Measurements from ENCODE around the gene SLX9. TPM values are rescaled to one million over a fixed set of nuclear protein-coding genes. Genes with fewer than 3 reads are reported as not detected.

The SLX9 gene
- total and polyA plus RNA-seq, 12 donors: 11.1 to 45.3 (median 23.7) TPM

DNA sequence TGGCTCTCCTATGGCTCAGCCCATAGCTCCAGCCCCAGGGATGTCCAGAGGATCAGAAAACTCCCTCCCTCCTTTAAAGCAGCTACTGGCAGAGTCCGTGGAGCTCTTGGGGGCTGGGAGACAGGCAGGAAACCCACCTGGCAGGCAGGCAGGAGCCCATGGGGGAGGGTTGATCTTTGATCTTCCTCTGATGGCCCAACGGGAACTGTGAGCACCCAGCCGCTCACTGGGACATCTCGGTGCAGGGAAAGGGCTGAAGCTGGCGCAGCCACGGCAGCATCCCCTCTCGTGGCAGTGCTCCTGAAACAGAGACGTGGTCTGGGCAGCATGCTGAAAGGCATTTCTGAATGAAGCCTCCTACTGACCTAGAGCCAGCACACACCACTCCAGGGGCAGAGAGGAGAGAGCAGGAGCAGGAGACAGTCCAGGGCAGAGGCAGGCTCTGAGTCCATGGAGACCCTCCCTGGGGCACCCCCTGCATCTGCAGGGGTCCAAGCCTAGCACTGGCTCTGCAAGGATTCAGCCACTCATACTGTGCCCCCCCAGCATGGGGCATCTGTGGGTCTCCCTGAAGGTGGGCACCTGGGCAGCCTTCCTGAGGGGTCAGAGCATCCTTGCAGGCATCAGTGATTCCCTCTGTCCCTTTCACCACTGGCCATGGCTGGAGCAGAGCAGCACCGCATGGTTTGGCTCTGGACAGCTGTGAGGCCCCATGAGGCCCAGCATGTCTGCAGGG, 4.9 kb upstream of the SLX9 start:
- H3K27me3 ChIP-seq: peaks cover 13% of the 10 kb centered on the region
- DNase-seq: no peak
- intact Hi-C loops (cut with DNase I): loop anchor here in 1 of 2 donors (5.0 kb wide), 1 partner anchor 38 kb away; no protein-coding TSS in a partner anchor
- H3K27ac ChIP-seq: no peak overlapping the region
- 85 to 91% (median 88%) methylated on average over 7 to 9 of the region's 9 CpGs for WGBS, 4 donors
- H3K4me3 ChIP-seq: no peak overlapping the region
- no peaks in the 10 kb centered on the region for H3K9me3 ChIP-seq (replicated peaks in 1 of 3)
- H3K4me1 ChIP-seq (replicated peaks in 1 of 2): peaks cover 17 to 27% of the 10 kb centered on the region in 2 donors
- TF ChIP-seq, protein P1, sequence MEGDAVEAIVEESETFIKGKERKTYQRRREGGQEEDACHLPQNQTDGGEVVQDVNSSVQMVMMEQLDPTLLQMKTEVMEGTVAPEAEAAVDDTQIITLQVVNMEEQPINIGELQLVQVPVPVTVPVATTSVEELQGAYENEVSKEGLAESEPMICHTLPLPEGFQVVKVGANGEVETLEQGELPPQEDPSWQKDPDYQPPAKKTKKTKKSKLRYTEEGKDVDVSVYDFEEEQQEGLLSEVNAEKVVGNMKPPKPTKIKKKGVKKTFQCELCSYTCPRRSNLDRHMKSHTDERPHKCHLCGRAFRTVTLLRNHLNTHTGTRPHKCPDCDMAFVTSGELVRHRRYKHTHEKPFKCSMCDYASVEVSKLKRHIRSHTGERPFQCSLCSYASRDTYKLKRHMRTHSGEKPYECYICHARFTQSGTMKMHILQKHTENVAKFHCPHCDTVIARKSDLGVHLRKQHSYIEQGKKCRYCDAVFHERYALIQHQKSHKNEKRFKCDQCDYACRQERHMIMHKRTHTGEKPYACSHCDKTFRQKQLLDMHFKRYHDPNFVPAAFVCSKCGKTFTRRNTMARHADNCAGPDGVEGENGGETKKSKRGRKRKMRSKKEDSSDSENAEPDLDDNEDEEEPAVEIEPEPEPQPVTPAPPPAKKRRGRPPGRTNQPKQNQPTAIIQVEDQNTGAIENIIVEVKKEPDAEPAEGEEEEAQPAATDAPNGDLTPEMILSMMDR (IDR thresholded peaks at IDR 0.05): no peak
- no peak for TF ChIP-seq POLR2A (IDR thresholded peaks at IDR 0.05)
- no peaks in the 10 kb centered on the region for H3K36me3 ChIP-seq (replicated peaks in 1 of 2)

DNA sequence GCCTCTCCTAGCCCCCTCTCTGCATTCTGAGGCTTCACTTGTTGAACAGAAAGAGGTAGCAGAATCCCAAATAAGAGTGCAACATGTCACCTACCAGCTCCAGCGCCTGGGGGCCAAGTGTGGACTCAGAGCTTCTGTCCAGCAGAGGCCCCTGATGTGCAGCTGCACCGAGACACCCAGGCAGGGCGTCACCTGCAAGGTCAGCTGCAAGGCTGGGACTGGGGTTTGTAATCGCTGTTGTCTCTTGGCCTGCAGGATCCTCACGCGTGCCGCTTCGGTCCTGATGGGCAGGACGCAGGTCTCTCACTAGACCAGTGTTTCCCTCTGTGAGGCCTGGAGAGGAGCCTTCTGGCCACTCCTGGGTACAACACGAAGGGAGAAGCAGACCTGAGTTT, 4.3 kb upstream of the SLX9 start:
- no peaks in the 10 kb centered on the region for H3K36me3 ChIP-seq (replicated peaks in 1 of 2)
- WGBS, 4 donors: 72 to 84% (median 80%) methylated on average over 7 to 10 of the region's 10 CpGs
- no peak for DNase-seq
- peaks cover 13% of the 10 kb centered on the region for H3K27me3 ChIP-seq
- H3K9me3 ChIP-seq (replicated peaks in 1 of 3): no peaks in the 10 kb centered on the region
- TF ChIP-seq, protein P1 (IDR thresholded peaks at IDR 0.05): no peak
- no peak for TF ChIP-seq POLR2A (IDR thresholded peaks at IDR 0.05)
- H3K27ac ChIP-seq: no peak overlapping the region
- no peak overlapping the region for H3K4me3 ChIP-seq
- H3K4me1 ChIP-seq (replicated peaks in 1 of 2): peaks cover 18 to 30% of the 10 kb centered on the region in 2 donors
- intact Hi-C loops (cut with DNase I): no loop called here

DNA sequence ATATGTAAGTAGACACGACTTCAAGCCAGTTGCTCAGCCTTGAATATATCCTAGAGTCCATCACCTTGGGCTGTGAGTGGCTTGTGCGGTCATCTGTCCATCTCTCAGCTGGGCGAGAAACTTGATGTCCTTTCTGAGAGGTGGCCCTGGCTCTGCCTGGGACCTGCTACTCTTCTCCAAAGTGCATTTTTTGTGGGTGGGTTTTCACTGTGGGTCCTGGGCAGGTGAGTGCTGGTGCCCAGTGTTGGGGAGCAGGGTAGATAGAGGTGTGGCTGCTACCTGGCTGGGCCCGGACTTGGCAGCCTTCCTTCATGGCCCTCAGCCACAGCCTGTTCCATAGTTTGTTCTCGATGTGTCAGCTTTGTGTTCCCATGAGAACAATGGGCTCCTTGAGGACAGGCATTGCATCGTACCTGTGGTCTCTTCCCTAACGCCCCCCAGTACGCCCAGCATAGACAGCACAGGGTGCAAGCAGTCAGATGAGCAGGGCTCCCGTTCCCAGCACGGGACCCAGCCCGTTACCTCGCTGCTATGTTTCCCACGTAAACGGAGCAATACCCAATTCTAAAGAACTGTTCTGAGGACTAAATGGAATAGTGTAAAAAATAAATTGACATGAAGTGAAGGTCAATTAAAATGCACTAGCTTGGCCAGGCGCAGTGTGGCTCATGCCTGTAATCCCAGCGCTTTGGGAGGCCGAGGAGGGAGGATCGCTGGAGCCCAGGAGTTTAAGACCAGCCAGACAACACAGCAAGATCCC, 877 bp upstream of the SLX9 start:
- TF ChIP-seq, protein P1 (IDR thresholded peaks at IDR 0.05): no peak
- no peak for TF ChIP-seq POLR2A (IDR thresholded peaks at IDR 0.05)
- Histone ChIP-seq H3K27me3 (no peaks in the 10 kb centered on the region), H3K4me3 (peak overlapping the region in 2 of 4 donors; percentile 55 to 91), H3K9me3 (replicated peaks in 1 of 3) (no peaks in the 10 kb centered on the region), H3K4me1 (replicated peaks in 1 of 2) (peaks cover 12 to 29% of the 10 kb centered on the region in 2 donors), H3K36me3 (replicated peaks in 1 of 2) (peaks cover 0 to 4% of the 10 kb centered on the region in 2 donors), H3K27ac (peak overlapping the region in 1 of 5 donors; percentile 32)
- DNase-seq: peak in 2 of 7 donors; percentile 6 to 11
- 88 to 89% (median 89%) methylated on average over 17 to 18 of the region's 18 CpGs for WGBS, 4 donors
- intact Hi-C loops (cut with DNase I): no loop called here

DNA sequence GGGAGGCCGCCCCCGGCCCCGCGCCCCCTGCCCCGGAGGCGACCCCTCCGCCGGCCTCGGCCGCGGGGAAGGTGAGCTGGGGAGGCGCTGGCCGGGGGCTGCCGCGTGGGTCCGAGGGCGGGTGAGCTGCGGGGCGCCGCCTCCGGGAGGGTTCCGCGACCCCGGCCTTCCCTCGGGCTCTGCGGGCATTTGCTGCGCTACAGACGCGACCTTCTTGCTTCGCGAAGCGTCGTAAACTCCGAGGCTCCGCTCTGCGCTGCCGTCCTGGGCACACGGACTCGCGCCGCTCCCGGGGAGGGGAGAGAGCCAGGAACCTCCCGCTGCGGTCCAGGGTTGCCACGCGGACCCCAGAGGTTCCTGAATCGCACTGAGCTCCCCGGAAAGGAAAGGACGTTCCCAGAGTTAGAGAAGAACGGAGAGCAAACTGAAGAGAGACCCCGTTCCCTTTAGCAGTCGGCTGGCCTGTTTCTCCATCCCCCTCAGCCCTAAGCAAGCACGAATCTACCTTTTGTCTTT, 345 bp downstream of the SLX9 start:
- intact Hi-C loops (cut with DNase I): no loop called here
- H3K4me1 ChIP-seq (replicated peaks in 1 of 2): peaks cover 12 to 29% of the 10 kb centered on the region in 2 donors

More for the DNA sequence above, 345 bp downstream of the SLX9 start:
- Histone ChIP-seq H3K27ac (peak overlapping the region in 3 of 5 donors; percentile 22 to 74 (median 55)), H3K27me3 (no peaks in the 10 kb centered on the region), H3K36me3 (replicated peaks in 1 of 2) (peaks cover 0 to 16% of the 10 kb centered on the region in 2 donors), H3K4me3 (peak overlapping the region; percentile 55 to 94 (median 74)), H3K9me3 (replicated peaks in 1 of 3) (no peaks in the 10 kb centered on the region)
- WGBS, 4 donors: 0 to 1% (median 1%) methylated on average over 5 to 53 of the region's 53 CpGs
- no peak for TF ChIP-seq POLR2A (IDR thresholded peaks at IDR 0.05)
- TF ChIP-seq, protein P1 (IDR thresholded peaks at IDR 0.05): no peak
- peak in 2 of 7 donors; percentile 20 to 27 for DNase-seq
